ENCODE data around the gene HAUS7. TPM values are rescaled to one million over a fixed set of nuclear protein-coding genes. Genes with fewer than 3 reads are reported as not detected.

Gene HAUS7
- total RNA-seq, 2 experiments from 2014 or later, result 63.5 to 68.5 TPM

GRCh38 chrX:153439977-153440376 is 30.4 kb downstream of the HAUS7 start:
- no peaks in the 10 kb centered on the region for H3K36me3 Mint-ChIP-seq (ENCODE audit: low read depth)
- no peaks in the 10 kb centered on the region for H3K4me1 Mint-ChIP-seq (ENCODE audit: low read depth)
- H3K4me3 Mint-ChIP-seq, result no peak overlapping the region
- no peak overlapping the region for H3K27ac Mint-ChIP-seq
- intact Hi-C loops (cut with micrococcal nuclease), result loop anchor here (10.0 kb wide), 1 partner anchor 405 kb away; no protein-coding TSS in a partner anchor
- H3K9me3 Mint-ChIP-seq, result no peaks in the 10 kb centered on the region
- no peak for DNase-seq
- CTCF ChIA-PET, result no interaction called here
- H3K27me3 Mint-ChIP-seq (ENCODE audit: low read depth), result no peaks in the 10 kb centered on the region

- peak; percentile 23 for DNase-seq
- Mint-ChIP-seq H3K9me3 (no peaks in the 10 kb centered on the region), H3K27ac (no peak overlapping the region), H3K4me1 (ENCODE audit: low read depth) (no peaks in the 10 kb centered on the region), H3K27me3 (ENCODE audit: low read depth) (no peaks in the 10 kb centered on the region), H3K36me3 (ENCODE audit: low read depth) (no peaks in the 10 kb centered on the region), H3K4me3 (no peak overlapping the region)
- CTCF ChIA-PET, result interaction anchor here (0.6 kb wide), 1 partner anchor 71 kb away, joined by 3 read pairs; no protein-coding TSS in a partner anchor
- intact Hi-C loops (cut with micrococcal nuclease), result loop anchor here (1.0 to 10.0 kb wide), 2 partner anchors 404 to 496 kb away; no protein-coding TSS in a partner anchor
Measured at GRCh38 chrX:153438532-153438931, 31.8 kb downstream of the HAUS7 start.

GRCh38 chrX:153435845-153436244 is 34.5 kb downstream of the HAUS7 start:
- CTCF ChIA-PET, result no interaction called here
- Mint-ChIP-seq H3K4me1 (ENCODE audit: low read depth) (no peaks in the 10 kb centered on the region), H3K27ac (no peak overlapping the region), H3K36me3 (ENCODE audit: low read depth) (no peaks in the 10 kb centered on the region), H3K27me3 (ENCODE audit: low read depth) (no peaks in the 10 kb centered on the region), H3K4me3 (no peak overlapping the region), H3K9me3 (no peaks in the 10 kb centered on the region)
- no peak for DNase-seq
- intact Hi-C loops (cut with micrococcal nuclease), result loop anchor here (10.0 kb wide), 1 partner anchor 401 kb away; no protein-coding TSS in a partner anchor

- no peak overlapping the region for H3K27ac Mint-ChIP-seq
- CTCF ChIA-PET, result no interaction called here
- DNase-seq, result no peak
- no peaks in the 10 kb centered on the region for H3K4me1 Mint-ChIP-seq (ENCODE audit: low read depth)
- H3K4me3 Mint-ChIP-seq, result no peak overlapping the region
- no peaks in the 10 kb centered on the region for H3K36me3 Mint-ChIP-seq (ENCODE audit: low read depth)
- intact Hi-C loops (cut with micrococcal nuclease), result loop anchor here (10.0 kb wide), 1 partner anchor 400 kb away; no protein-coding TSS in a partner anchor
- no peaks in the 10 kb centered on the region for H3K9me3 Mint-ChIP-seq
- H3K27me3 Mint-ChIP-seq (ENCODE audit: low read depth), result peaks cover 2% of the 10 kb centered on the region
Measured at GRCh38 chrX:153434801-153435200, 35.6 kb downstream of the HAUS7 start.

GRCh38 chrX:153433781-153434285 is 36.5 kb downstream of the HAUS7 start:
- no peak overlapping the region for H3K4me3 Mint-ChIP-seq
- CTCF ChIA-PET, result no interaction called here
- peaks cover 2% of the 10 kb centered on the region for H3K27me3 Mint-ChIP-seq (ENCODE audit: low read depth)

GRCh38 chrX:153433161-153433680 is 37.2 kb downstream of the HAUS7 start:
- Mint-ChIP-seq H3K27me3 (ENCODE audit: low read depth) (peaks cover 2% of the 10 kb centered on the region), H3K9me3 (no peaks in the 10 kb centered on the region), H3K27ac (no peak overlapping the region), H3K36me3 (ENCODE audit: low read depth) (no peaks in the 10 kb centered on the region), H3K4me3 (no peak overlapping the region), H3K4me1 (ENCODE audit: low read depth) (no peaks in the 10 kb centered on the region)
- CTCF ChIA-PET, result no interaction called here
- no peak for DNase-seq
- intact Hi-C loops (cut with micrococcal nuclease), result loop anchor here (10.0 kb wide), 1 partner anchor 398 kb away; no protein-coding TSS in a partner anchor

More at GRCh38 chrX:153433781-153434285, 36.5 kb downstream of the HAUS7 start:
- Mint-ChIP-seq H3K9me3 (no peaks in the 10 kb centered on the region), H3K4me1 (ENCODE audit: low read depth) (no peaks in the 10 kb centered on the region), H3K36me3 (ENCODE audit: low read depth) (no peaks in the 10 kb centered on the region), H3K27ac (no peak overlapping the region)
- intact Hi-C loops (cut with micrococcal nuclease), result loop anchor here (10.0 kb wide), 1 partner anchor 399 kb away; no protein-coding TSS in a partner anchor
- no peak for DNase-seq

GRCh38 chrX:153430796-153431195 is 39.6 kb downstream of the HAUS7 start:
- H3K4me3 Mint-ChIP-seq, result no peak overlapping the region
- CTCF ChIA-PET, result interaction anchor here (0.7 kb wide), 1 partner anchor 97 kb away, joined by 3 read pairs; no protein-coding TSS in a partner anchor
- H3K27me3 Mint-ChIP-seq (ENCODE audit: low read depth), result peaks cover 2% of the 10 kb centered on the region
- no peaks in the 10 kb centered on the region for H3K9me3 Mint-ChIP-seq
- intact Hi-C loops (cut with micrococcal nuclease), result loop anchor here (10.0 kb wide), 1 partner anchor 396 kb away; no protein-coding TSS in a partner anchor
- no peaks in the 10 kb centered on the region for H3K4me1 Mint-ChIP-seq (ENCODE audit: low read depth)
- no peaks in the 10 kb centered on the region for H3K36me3 Mint-ChIP-seq (ENCODE audit: low read depth)
- no peak overlapping the region for H3K27ac Mint-ChIP-seq
- DNase-seq, result no peak

GRCh38 chrX:153426204-153426603 is 44.2 kb downstream of the HAUS7 start:
- CTCF ChIA-PET, result no interaction called here
- Mint-ChIP-seq H3K4me3 (no peak overlapping the region), H3K4me1 (ENCODE audit: low read depth) (no peaks in the 10 kb centered on the region), H3K27ac (no peak overlapping the region), H3K9me3 (no peaks in the 10 kb centered on the region), H3K36me3 (ENCODE audit: low read depth) (no peaks in the 10 kb centered on the region), H3K27me3 (ENCODE audit: low read depth) (peaks cover 2% of the 10 kb centered on the region)
- DNase-seq, result no peak
- intact Hi-C loops (cut with micrococcal nuclease), result no loop called here

- no peaks in the 10 kb centered on the region for H3K36me3 Mint-ChIP-seq (ENCODE audit: low read depth)
- DNase-seq, result no peak
- CTCF ChIA-PET, result no interaction called here
- no peaks in the 10 kb centered on the region for H3K9me3 Mint-ChIP-seq
- no peak overlapping the region for H3K4me3 Mint-ChIP-seq
- H3K4me1 Mint-ChIP-seq (ENCODE audit: low read depth), result no peaks in the 10 kb centered on the region
- intact Hi-C loops (cut with micrococcal nuclease), result no loop called here
- no peak overlapping the region for H3K27ac Mint-ChIP-seq
- H3K27me3 Mint-ChIP-seq (ENCODE audit: low read depth), result no peaks in the 10 kb centered on the region
Measured at GRCh38 chrX:153423652-153424051, 46.7 kb downstream of the HAUS7 start.

GRCh38 chrX:153421856-153422255 is 48.5 kb downstream of the HAUS7 start:
- Mint-ChIP-seq H3K27ac (no peak overlapping the region), H3K27me3 (ENCODE audit: low read depth) (no peaks in the 10 kb centered on the region), H3K9me3 (no peaks in the 10 kb centered on the region), H3K36me3 (ENCODE audit: low read depth) (no peaks in the 10 kb centered on the region), H3K4me3 (no peak overlapping the region), H3K4me1 (ENCODE audit: low read depth) (no peaks in the 10 kb centered on the region)
- intact Hi-C loops (cut with micrococcal nuclease), result no loop called here
- CTCF ChIA-PET, result no interaction called here
- no peak for DNase-seq

GRCh38 chrX:153420851-153421599 is 49.4 kb downstream of the HAUS7 start:
- intact Hi-C loops (cut with micrococcal nuclease), result no loop called here
- Mint-ChIP-seq H3K27ac (no peak overlapping the region), H3K27me3 (ENCODE audit: low read depth) (no peaks in the 10 kb centered on the region), H3K9me3 (no peaks in the 10 kb centered on the region), H3K4me3 (no peak overlapping the region), H3K36me3 (ENCODE audit: low read depth) (no peaks in the 10 kb centered on the region), H3K4me1 (ENCODE audit: low read depth) (no peaks in the 10 kb centered on the region)
- CTCF ChIA-PET, result no interaction called here
- no peak for DNase-seq

- Mint-ChIP-seq H3K4me1 (ENCODE audit: low read depth) (no peaks in the 10 kb centered on the region), H3K9me3 (no peaks in the 10 kb centered on the region), H3K27ac (no peak overlapping the region), H3K36me3 (ENCODE audit: low read depth) (no peaks in the 10 kb centered on the region), H3K27me3 (ENCODE audit: low read depth) (no peaks in the 10 kb centered on the region), H3K4me3 (no peak overlapping the region)
- DNase-seq, result no peak
- CTCF ChIA-PET, result no interaction called here
- intact Hi-C loops (cut with micrococcal nuclease), result no loop called here
Measured at GRCh38 chrX:153417637-153418036, 52.7 kb downstream of the HAUS7 start.
